ENCODE data around the gene ACSF3.

DNA sequence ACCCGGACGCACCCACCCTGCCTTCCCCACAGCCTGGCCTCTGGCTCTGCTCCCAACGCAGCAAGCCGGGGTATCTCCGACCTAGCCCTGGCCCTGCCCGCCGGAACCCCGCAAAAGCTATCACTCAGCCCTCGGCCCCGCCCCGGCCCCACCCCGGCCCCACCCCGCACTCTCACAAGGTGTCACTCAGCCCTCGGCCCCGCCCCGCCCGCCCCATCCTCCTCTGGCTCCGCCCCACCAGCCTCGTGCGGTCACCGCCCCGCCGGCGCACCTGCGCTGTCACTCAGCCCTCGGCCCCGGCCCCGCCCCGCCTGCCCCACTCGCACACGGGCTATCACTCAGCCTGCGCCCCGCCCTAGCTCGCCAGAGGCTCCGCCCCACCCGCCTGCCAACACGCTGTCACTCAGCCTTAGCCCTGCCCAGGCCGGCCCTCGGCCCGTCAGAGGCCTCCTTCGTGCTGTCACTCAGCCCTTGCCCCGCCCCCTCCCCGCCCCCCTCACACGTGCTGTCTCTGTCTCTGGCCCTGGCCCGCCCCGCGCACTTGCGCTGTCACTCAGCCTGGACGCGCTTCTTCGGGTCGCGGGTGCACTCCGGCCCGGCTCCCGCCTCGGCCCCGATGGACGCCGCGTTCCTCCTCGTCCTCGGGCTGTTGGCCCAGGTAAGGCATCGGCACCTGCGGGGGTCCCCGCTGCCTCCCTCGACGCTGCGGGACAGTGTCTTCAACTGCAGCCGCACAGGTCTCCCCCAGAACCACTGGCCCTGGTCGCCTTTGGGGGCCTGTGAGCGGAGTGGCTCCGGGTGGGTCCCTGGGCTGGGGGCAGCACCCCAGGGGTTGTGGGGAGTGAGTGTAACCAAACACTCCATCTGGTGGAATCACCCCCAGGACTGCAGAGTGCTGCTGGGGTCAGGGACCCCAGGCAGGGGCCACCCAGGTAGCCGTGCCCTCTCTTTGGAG is 77.8 kb downstream of the ACSF3 start, which contains the start of gene CDH15:
- TF ChIP-seq EZH2 (IDR thresholded peaks at IDR 0.05), result no peak
- TF ChIP-seq, protein P1, sequence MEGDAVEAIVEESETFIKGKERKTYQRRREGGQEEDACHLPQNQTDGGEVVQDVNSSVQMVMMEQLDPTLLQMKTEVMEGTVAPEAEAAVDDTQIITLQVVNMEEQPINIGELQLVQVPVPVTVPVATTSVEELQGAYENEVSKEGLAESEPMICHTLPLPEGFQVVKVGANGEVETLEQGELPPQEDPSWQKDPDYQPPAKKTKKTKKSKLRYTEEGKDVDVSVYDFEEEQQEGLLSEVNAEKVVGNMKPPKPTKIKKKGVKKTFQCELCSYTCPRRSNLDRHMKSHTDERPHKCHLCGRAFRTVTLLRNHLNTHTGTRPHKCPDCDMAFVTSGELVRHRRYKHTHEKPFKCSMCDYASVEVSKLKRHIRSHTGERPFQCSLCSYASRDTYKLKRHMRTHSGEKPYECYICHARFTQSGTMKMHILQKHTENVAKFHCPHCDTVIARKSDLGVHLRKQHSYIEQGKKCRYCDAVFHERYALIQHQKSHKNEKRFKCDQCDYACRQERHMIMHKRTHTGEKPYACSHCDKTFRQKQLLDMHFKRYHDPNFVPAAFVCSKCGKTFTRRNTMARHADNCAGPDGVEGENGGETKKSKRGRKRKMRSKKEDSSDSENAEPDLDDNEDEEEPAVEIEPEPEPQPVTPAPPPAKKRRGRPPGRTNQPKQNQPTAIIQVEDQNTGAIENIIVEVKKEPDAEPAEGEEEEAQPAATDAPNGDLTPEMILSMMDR (IDR thresholded peaks at IDR 0.05), result no peak

All from neural progenitor cell (in vitro differentiated cells).